T-cell (primary cell): ENCODE measurements around the gene TFIP11. TPM values are rescaled to one million over a fixed set of nuclear protein-coding genes. Genes with fewer than 3 reads are reported as not detected.

Experiments used
- ATAC-seq, 4 experiments: fragments of 200-7000 bp in 3 of 4; fragments of 150-1000 bp in 1 of 4; cut with Tn5 transposase; replicated peaks in 1 of 4; 1 replicate in 3 of 4; 2 replicates in 1 of 4; pipeline ENCODE4 v1.10.0; 2021; ENCODE audit warnings: moderate library complexity in 3 of 4, mild to moderate bottlenecking in 2 of 4, moderate number of reproducible peaks in 1 of 4
- CTCF ChIA-PET, 2 donors: fragments of 300-600 bp; sonication (Branson Sonifier 250); formaldehyde crosslinking; loops; one replicate each; lab custom pipeline; 2022; ENCODE audit warnings: antibody characterized with exemption in 2 of 2; lab: Charles Lee
- POLR2A ChIA-PET, 2 donors: fragments of 300-600 bp; sonication (Branson Sonifier 250); formaldehyde crosslinking; loops; one replicate each; lab custom pipeline; 2022; ENCODE audit warnings: antibody characterized with exemption in 2 of 2; lab: Charles Lee
- DNase-seq, 35 experiments: peaks; one replicate each; pipeline versions ENCODE4 v3.0.0 to v3.0.0-alpha.2; 2013 to 2023
- H3K27ac ChIP-seq: one replicate; pipeline ENCODE4 v1.5.1; 2013; ENCODE audit warnings: low read length
- H3K27me3 ChIP-seq, 2 experiments: replicated peaks in 1 of 2; 1 replicate in 1 of 2; 2 replicates in 1 of 2; pipeline versions ENCODE4 v1.6.1 to v1.7.0; 2013; ENCODE audit warnings: low read length in 1 of 2, mixed read lengths in 1 of 2; ENCODE audit not compliant: control insufficient read depth in 2 of 2, insufficient read depth in 2 of 2; ENCODE audit errors: extremely low read depth in 1 of 2
- H3K36me3 ChIP-seq, 2 donors: 1 replicate in 1 of 2; 2 replicates in 1 of 2; pipeline versions ENCODE4 v1.6.1 to v1.7.0; 2013; ENCODE audit warnings: low read length in 1 of 2; ENCODE audit not compliant: control insufficient read depth in 2 of 2, insufficient read depth in 1 of 2; ENCODE audit errors: extremely low read depth in 1 of 2
- H3K4me1 ChIP-seq, 2 experiments: 1 replicate in 1 of 2; 2 replicates in 1 of 2; pipeline versions ENCODE4 v1.6.1 to v1.7.0; 2013; ENCODE audit warnings: low read length in 2 of 2, mixed read lengths in 1 of 2; ENCODE audit not compliant: insufficient read depth in 2 of 2, control insufficient read depth in 1 of 2; ENCODE audit errors: extremely low read depth in 1 of 2
- H3K4me3 ChIP-seq, 2 donors: 1 replicate in 1 of 2; 2 replicates in 1 of 2; pipeline versions ENCODE4 v1.5.1 to v1.7.0; 2013; ENCODE audit warnings: mild to moderate bottlenecking in 2 of 2, low read length in 1 of 2, moderate library complexity in 1 of 2; ENCODE audit not compliant: control insufficient read depth in 1 of 2; ENCODE audit errors: extremely low read depth in 1 of 2
- H3K9me3 ChIP-seq: 2 replicates; pipeline ENCODE4 v1.7.0; 2013
- H3K27ac Mint-ChIP-seq, 2 donors: one replicate each; pipeline ENCODE4 v1.8.0; 2020 to 2021; ENCODE audit warnings: mild to moderate bottlenecking in 2 of 2, mixed read lengths in 2 of 2
- H3K27me3 Mint-ChIP-seq, 2 donors: one replicate each; pipeline ENCODE4 v1.8.0; 2021 to 2022; ENCODE audit warnings: mixed read lengths in 2 of 2
- H3K36me3 Mint-ChIP-seq: one replicate; pipeline ENCODE4 v1.8.0; 2021; ENCODE audit warnings: mixed read lengths
- H3K4me1 Mint-ChIP-seq, 3 donors: one replicate each; pipeline ENCODE4 v1.8.0; 2020 to 2022; ENCODE audit warnings: mixed read lengths in 3 of 3, mild to moderate bottlenecking in 1 of 3
- H3K4me3 Mint-ChIP-seq, 3 donors: one replicate each; pipeline ENCODE4 v1.8.0; 2020 to 2022; ENCODE audit warnings: mild to moderate bottlenecking in 3 of 3, mixed read lengths in 3 of 3, moderate library complexity in 3 of 3
- H3K9me3 Mint-ChIP-seq, 3 donors: one replicate each; pipeline ENCODE4 v1.8.0; 2020 to 2022; ENCODE audit warnings: mixed read lengths in 3 of 3
- WGBS: methylation state at CpG from one replicate; pipeline ENCODE4 v1.1.5; 2013; ENCODE audit warnings: missing lambda C conversion rate; ENCODE audit not compliant: insufficient coverage; 5-methylcytosine and 5-hydroxymethylcytosine counted together
- total RNA-seq, 35 experiments: library from RNA in 6 of 35; stranded (reverse) in 6 of 35; fragments of 120-200 nt in 1 of 35; gene quantifications; one replicate each; pipeline versions ENCODE4 v1.2.1 to v1.2.4 and lab custom pipeline; 2013 to 2026

The TFIP11 gene
- total RNA-seq, 5 donors from 2014 or later (not counting 1 experiment from before 2014, with no cell fraction given) = 63.0 to 91.8 (median 75.2) TPM

- Mint-ChIP-seq H3K36me3 (peaks cover 54% of the 10 kb centered on the region), H3K4me1 (peaks cover 0 to 5% (median 0%) of the 10 kb centered on the region in 3 donors), H3K9me3 (no peaks in the 10 kb centered on the region), H3K27ac (no peak overlapping the region), H3K27me3 (no peaks in the 10 kb centered on the region), H3K4me3 (no peak overlapping the region)
- ATAC-seq (no peak), DNase-seq (no peak)
- Histone ChIP-seq H3K27me3 (no peaks in the 10 kb centered on the region), H3K36me3 (peaks cover 15 to 64% of the 10 kb centered on the region in 2 donors), H3K27ac (no peak overlapping the region), H3K4me1 (no peaks in the 10 kb centered on the region), H3K9me3 (no peaks in the 10 kb centered on the region), H3K4me3 (no peak overlapping the region)
- CTCF ChIA-PET = interaction anchor here (0.8 to 1.9 kb wide), 7 partner anchors 12 to 96 kb away, joined by 3 to 7 read pairs (median 4); partner anchors contain the start of genes HPS4 (in 1 of the 2) and SRRD (in 1 of the 2)
- POLR2A ChIA-PET = no interaction called here
- WGBS = 96% methylated on average over 4 of the region's 6 CpGs
Observed at GRCh38 chr22:26460202-26460601, 52.1 kb downstream of the TFIP11 start.

DNA sequence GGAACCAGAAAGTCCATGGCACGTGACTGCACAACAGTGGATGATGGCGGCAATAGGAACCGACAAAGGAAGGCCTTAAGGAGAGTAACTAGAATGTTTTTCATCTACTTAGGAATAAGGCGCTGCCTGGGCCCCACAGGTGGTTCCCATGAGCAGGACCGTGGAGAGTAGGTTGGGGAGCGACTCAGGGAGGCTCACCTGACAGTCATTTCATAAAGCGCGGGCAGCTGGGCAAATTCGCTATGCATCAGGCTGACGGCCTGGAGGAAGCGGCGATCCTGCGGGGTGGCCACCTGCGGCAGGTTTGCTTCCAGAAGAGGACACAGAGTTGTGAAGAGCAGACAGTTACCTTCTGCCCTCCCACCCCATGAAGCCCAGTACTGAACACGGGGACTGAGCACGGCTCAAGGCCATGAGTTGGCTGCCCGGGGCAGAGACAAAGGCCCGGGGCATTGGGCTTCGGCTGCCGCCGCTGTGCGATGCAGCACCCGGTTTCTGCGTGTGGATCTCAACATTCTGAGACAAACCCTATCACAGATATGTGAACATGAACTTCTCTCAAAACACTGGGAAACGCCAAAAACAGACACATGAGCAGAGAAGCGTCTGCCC is 54.5 kb downstream of the TFIP11 start:
- Mint-ChIP-seq H3K9me3 (no peaks in the 10 kb centered on the region), H3K36me3 (peaks cover 45% of the 10 kb centered on the region), H3K4me3 (no peak overlapping the region), H3K27me3 (no peaks in the 10 kb centered on the region), H3K27ac (no peak overlapping the region), H3K4me1 (peaks cover 0 to 5% (median 0%) of the 10 kb centered on the region in 3 donors)
- ChIA-PET CTCF (no interaction called here), POLR2A (no interaction called here)
- ATAC-seq (no peak), DNase-seq (no peak)
- Histone ChIP-seq H3K36me3 (peaks cover 15 to 55% of the 10 kb centered on the region in 2 donors), H3K4me1 (no peaks in the 10 kb centered on the region), H3K9me3 (no peaks in the 10 kb centered on the region), H3K4me3 (no peak overlapping the region), H3K27ac (no peak overlapping the region), H3K27me3 (no peaks in the 10 kb centered on the region)
- WGBS = 96% methylated on average over 20 of the region's 26 CpGs

GRCh38 chr22:26453812-26454500 is 58.3 kb downstream of the TFIP11 start:
- POLR2A ChIA-PET = interaction anchor here in 1 of 2 donors (0.7 kb wide), 1 partner anchor 23 kb away, joined by 3 read pairs; no protein-coding TSS in a partner anchor
- CTCF ChIA-PET = no interaction called here
- Mint-ChIP-seq H3K4me1 (no peaks in the 10 kb centered on the region), H3K27me3 (no peaks in the 10 kb centered on the region), H3K27ac (no peak overlapping the region), H3K4me3 (no peak overlapping the region), H3K36me3 (peaks cover 42% of the 10 kb centered on the region), H3K9me3 (no peaks in the 10 kb centered on the region)
- WGBS = 86% methylated on average over 2 of the region's 5 CpGs
- DNase-seq (no peak), ATAC-seq (no peak)
- H3K36me3 ChIP-seq = peaks cover 18 to 58% of the 10 kb centered on the region in 2 donors
- H3K4me1 ChIP-seq = no peaks in the 10 kb centered on the region
- no peak overlapping the region for H3K27ac ChIP-seq
- no peaks in the 10 kb centered on the region for H3K27me3 ChIP-seq
- no peak overlapping the region for H3K4me3 ChIP-seq
- H3K9me3 ChIP-seq = no peaks in the 10 kb centered on the region

DNA sequence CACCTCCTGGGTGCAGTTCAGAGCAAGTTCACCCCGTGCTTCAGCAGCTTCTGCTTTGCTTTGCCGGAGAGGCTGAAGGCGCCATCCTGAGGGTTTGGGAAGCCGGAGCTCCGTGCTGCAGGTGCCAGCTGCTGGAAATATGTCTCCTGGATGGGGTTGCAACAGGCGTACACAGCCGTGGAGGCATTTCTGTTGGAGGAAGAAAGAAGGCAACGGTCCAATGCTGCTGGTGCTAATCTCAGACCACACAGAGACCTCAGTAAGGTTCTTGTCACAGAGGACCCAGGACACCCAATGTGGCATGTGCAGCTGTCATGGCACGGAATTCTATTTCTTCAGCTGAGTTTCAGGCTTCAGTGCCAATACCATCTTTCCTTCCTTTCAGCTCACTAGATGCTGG is 59.1 kb downstream of the TFIP11 start:
- Histone ChIP-seq H3K36me3 (peaks cover 17 to 55% of the 10 kb centered on the region in 2 donors), H3K4me3 (no peak overlapping the region), H3K9me3 (no peaks in the 10 kb centered on the region), H3K27ac (no peak overlapping the region), H3K27me3 (no peaks in the 10 kb centered on the region), H3K4me1 (no peaks in the 10 kb centered on the region)
- ChIA-PET CTCF (interaction anchor here in 1 of 2 donors (0.6 kb wide), 1 partner anchor 453 kb away, joined by 3 read pairs; no protein-coding TSS in a partner anchor), POLR2A (no interaction called here)
- no peak overlapping the region for H3K4me3 Mint-ChIP-seq
- H3K9me3 Mint-ChIP-seq = no peaks in the 10 kb centered on the region
- ATAC-seq (no peak), DNase-seq (no peak)
- H3K4me1 Mint-ChIP-seq = no peaks in the 10 kb centered on the region
- H3K27me3 Mint-ChIP-seq = no peaks in the 10 kb centered on the region
- WGBS = 100% methylated on average over 7 of the region's 9 CpGs
- no peak overlapping the region for H3K27ac Mint-ChIP-seq
- peaks cover 38% of the 10 kb centered on the region for H3K36me3 Mint-ChIP-seq

GRCh38 chr22:26452236-26453016 is 59.8 kb downstream of the TFIP11 start:
- H3K9me3 ChIP-seq = no peaks in the 10 kb centered on the region
- no peak overlapping the region for H3K4me3 ChIP-seq
- no peaks in the 10 kb centered on the region for H3K27me3 ChIP-seq
- ChIA-PET CTCF (interaction anchor here in 1 of 2 donors (0.6 kb wide), 1 partner anchor 452 kb away, joined by 3 read pairs; no protein-coding TSS in a partner anchor), POLR2A (no interaction called here)
- Mint-ChIP-seq H3K4me1 (no peaks in the 10 kb centered on the region), H3K27ac (no peak overlapping the region), H3K36me3 (peaks cover 31% of the 10 kb centered on the region), H3K9me3 (no peaks in the 10 kb centered on the region), H3K27me3 (no peaks in the 10 kb centered on the region), H3K4me3 (no peak overlapping the region)
- no peak overlapping the region for H3K27ac ChIP-seq
- peaks cover 14 to 47% of the 10 kb centered on the region in 2 donors for H3K36me3 ChIP-seq
- no peak for ATAC-seq
- DNase-seq = no peak
- 97% methylated on average over 16 of the region's 23 CpGs for WGBS
- no peaks in the 10 kb centered on the region for H3K4me1 ChIP-seq

DNA sequence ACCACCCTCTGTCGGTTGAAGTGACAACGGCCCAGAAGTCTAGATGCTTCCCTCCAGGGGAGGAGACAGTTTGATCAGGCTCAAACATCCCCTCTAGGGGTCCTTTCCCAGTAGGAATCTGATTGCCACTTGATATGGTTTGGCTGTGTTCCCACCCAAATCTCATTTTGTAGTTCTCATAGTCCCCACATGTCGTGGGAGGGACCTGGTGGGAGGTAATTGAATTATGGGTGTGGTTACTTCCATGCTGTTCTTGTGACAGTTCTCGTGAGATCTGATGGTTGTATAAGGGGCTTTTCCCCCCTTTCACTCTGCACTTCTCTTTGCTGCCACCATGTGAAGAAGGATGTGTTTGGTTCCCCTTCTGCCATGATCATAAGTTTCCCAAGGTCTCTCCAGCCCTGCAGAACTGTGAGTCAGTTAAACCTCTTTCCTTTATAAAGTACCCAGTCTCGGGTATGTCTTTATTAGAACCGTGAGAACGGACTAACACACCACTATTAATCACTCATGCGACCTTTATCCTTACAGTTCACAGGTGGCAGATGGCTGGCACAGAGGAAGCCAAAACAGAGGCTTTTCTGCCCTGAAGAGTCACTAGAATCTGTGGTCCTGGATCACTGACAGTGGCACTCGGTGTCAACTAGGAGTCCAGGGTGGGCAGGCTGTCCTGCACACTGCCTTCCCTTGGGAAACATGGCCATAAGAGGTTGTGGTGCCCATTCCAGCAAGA is 61.7 kb downstream of the TFIP11 start:
- H3K27ac Mint-ChIP-seq = no peak overlapping the region
- H3K4me1 ChIP-seq = no peaks in the 10 kb centered on the region
- CTCF ChIA-PET = no interaction called here
- H3K36me3 Mint-ChIP-seq = peaks cover 23% of the 10 kb centered on the region
- H3K4me1 Mint-ChIP-seq = no peaks in the 10 kb centered on the region
- no peak overlapping the region for H3K4me3 Mint-ChIP-seq
- POLR2A ChIA-PET = no interaction called here
- H3K9me3 ChIP-seq = no peaks in the 10 kb centered on the region
- no peaks in the 10 kb centered on the region for H3K27me3 Mint-ChIP-seq
- 74% methylated on average over 5 of the region's 9 CpGs for WGBS
- ATAC-seq (no peak), DNase-seq (no peak)
- no peak overlapping the region for H3K27ac ChIP-seq
- H3K36me3 ChIP-seq = peaks cover 16 to 38% of the 10 kb centered on the region in 2 donors
- no peaks in the 10 kb centered on the region for H3K27me3 ChIP-seq
- H3K9me3 Mint-ChIP-seq = no peaks in the 10 kb centered on the region
- no peak overlapping the region for H3K4me3 ChIP-seq
